ENCODE data around the gene MAN1B1. TPM values are rescaled to one million over a fixed set of nuclear protein-coding genes. Genes with fewer than 3 reads are reported as not detected.

Gene MAN1B1
- total RNA-seq, 1 experiment from 2014 or later = 50.9 TPM

DNA sequence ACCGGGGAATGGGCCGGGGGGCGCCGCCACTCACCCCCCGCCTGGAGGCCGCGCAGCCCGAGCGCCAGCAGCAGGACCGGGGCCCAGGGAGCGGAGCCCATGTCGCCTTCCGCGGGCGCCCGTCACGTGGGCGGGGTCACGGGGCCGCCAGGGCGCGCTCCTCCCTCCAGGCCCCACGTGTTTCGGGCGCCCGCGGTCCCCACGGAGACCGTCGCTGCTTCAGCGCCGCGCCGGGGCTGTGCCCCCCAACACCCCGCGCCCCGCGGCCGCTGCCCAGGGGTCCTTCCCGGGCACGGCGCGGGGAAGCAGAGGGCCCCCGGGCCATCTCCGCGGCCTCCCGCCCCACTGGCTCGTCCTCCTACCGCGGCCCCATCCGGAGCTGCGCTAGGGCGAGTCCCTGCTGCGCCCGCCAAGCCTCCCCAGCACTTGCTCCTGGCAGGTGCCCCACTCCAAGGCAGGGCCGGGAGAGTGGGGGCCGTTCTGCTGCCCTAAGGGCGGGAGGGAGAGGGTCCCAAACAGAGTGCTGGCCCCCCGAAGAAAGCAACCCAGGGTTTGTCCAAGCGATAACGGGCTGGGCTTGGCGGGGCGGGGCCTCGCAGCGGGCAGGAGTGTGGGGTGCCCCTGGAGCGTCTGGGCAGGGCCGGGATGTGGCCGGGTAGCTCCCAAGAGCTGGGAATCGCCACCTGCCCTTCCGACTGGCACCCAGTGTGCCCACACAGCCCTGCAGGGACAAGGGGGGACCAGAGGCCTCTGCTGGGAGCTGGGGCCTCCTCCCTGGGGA is 28.0 kb downstream of the MAN1B1 start, which contains the start of gene DPP7:
DPP7 (minus strand) TSS at position 121 of the 781 bp plus-strand sequence; CDS start at position 101, 20 bp downstream.
- Histone ChIP-seq H3K36me3 (ENCODE audit: control insufficient read depth in 1 of 2, insufficient read depth in 2 of 2, low read length in 2 of 2) (peaks cover 8 to 29% of the 10 kb centered on the region in 2 experiments; a peak in 3 of 4 replicates), H4K20me1 (ENCODE audit: insufficient read depth) (no peaks in the 10 kb centered on the region), H3K9me3 (ENCODE audit: control insufficient read depth in 1 of 2, insufficient read depth in 1 of 2, low read depth in 1 of 2, low read length in 2 of 2) (no peaks in the 10 kb centered on the region), H3K4me2 (ENCODE audit: low read length) (peak within 1 kb of the TSS; percentile 96), H3K4me1 (ENCODE audit: control insufficient read depth in 1 of 2, insufficient read depth in 2 of 2, low read length in 2 of 2) (peaks cover 4 to 19% of the 10 kb centered on the region in 2 experiments), H3K9me2 (ENCODE audit: insufficient read depth) (no peaks in the 10 kb centered on the region), H2AFZ (ENCODE audit: low read depth, low read length, poor library complexity, severe bottlenecking) (peak within 1 kb of the TSS; percentile 68), H3K27me3 (ENCODE audit: insufficient read depth, low read length) (no peaks in the 10 kb centered on the region), H3K4me3 (replicated peaks in 1 of 2; ENCODE audit: low read depth in 1 of 2, low read length in 2 of 2) (peak within 1 kb of the TSS; percentile 54 to 67), H3K9ac (ENCODE audit: low read length) (peak within 1 kb of the TSS; percentile 83), H3K79me2 (ENCODE audit: insufficient read depth, low read length) (peaks cover 19% of the 10 kb centered on the region), H3K27ac (ENCODE audit: low read depth, low read length) (peak within 1 kb of the TSS; percentile 72)
- POLR2A ChIA-PET = interaction anchor here (0.6 to 2.0 kb wide), 3 partner anchors 8 to 126 kb away, joined by 3 to 5 read pairs (median 3); partner anchors contain the start of gene TUBB4B
- no TSS peak for BruUV-seq (replicated peaks)
- RAD21 ChIA-PET (ENCODE audit: low non-redundant PET in 1 of 2, low total read pairs in 2 of 2, uncharacterized antibody in 2 of 2, unreplicated experiment in 2 of 2) = no interaction called here
- no peak for DNase-seq (ENCODE audit: low read depth, low spot score)
- CTCF ChIA-PET = interaction anchor here (0.7 to 1.2 kb wide), 2 partner anchors 68 to 112 kb away, joined by 3 to 5 read pairs; partner anchors contain the start of genes NPDC1 and RNF224
- TF ChIP-seq TCF7L2 (IDR thresholded peaks at IDR 0.05; ENCODE audit: borderline replicate concordance, extremely low read depth, insufficient read depth, insufficient read length) = no peak
- TF ChIP-seq RAD21 (IDR thresholded peaks at IDR 0.05; ENCODE audit: low read depth) = no peak
- TF ChIP-seq YY1 (IDR thresholded peaks at IDR 0.05; ENCODE audit: extremely low read depth, insufficient replicate concordance, low read depth, low read length) = no peak
- peak; percentile 83 for TF ChIP-seq POLR2AphosphoS5 (IDR thresholded peaks at IDR 0.05; ENCODE audit: low read depth, low read length)
- peak; percentile 73; the same call in 1 of the 2 replicates for TF ChIP-seq ZFX (IDR thresholded peaks at IDR 0.05)
- no peak for TF ChIP-seq EZH2phosphoT487 (IDR thresholded peaks at IDR 0.05; ENCODE audit: borderline replicate concordance)
- TF ChIP-seq SIN3A (IDR thresholded peaks at IDR 0.05; ENCODE audit: low read depth) = peak; percentile 61
- no peak for TF ChIP-seq EGR1 (IDR thresholded peaks at IDR 0.05; ENCODE audit: low read depth)
- TF ChIP-seq, protein P1, sequence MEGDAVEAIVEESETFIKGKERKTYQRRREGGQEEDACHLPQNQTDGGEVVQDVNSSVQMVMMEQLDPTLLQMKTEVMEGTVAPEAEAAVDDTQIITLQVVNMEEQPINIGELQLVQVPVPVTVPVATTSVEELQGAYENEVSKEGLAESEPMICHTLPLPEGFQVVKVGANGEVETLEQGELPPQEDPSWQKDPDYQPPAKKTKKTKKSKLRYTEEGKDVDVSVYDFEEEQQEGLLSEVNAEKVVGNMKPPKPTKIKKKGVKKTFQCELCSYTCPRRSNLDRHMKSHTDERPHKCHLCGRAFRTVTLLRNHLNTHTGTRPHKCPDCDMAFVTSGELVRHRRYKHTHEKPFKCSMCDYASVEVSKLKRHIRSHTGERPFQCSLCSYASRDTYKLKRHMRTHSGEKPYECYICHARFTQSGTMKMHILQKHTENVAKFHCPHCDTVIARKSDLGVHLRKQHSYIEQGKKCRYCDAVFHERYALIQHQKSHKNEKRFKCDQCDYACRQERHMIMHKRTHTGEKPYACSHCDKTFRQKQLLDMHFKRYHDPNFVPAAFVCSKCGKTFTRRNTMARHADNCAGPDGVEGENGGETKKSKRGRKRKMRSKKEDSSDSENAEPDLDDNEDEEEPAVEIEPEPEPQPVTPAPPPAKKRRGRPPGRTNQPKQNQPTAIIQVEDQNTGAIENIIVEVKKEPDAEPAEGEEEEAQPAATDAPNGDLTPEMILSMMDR (IDR thresholded peaks at IDR 0.05 in 2 of 3, conservative IDR thresholded peaks at IDR 0.05 in 1 of 3; ENCODE audit: borderline replicate concordance in 1 of 3, insufficient read depth in 1 of 3, low read depth in 2 of 3, low read length in 2 of 3) = no peak
- no peak for TF ChIP-seq JUND (IDR thresholded peaks at IDR 0.05)
- TF ChIP-seq, protein P2, sequence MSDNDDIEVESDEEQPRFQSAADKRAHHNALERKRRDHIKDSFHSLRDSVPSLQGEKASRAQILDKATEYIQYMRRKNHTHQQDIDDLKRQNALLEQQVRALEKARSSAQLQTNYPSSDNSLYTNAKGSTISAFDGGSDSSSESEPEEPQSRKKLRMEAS (IDR thresholded peaks at IDR 0.05) = peak; percentile 92
- TF ChIP-seq CEBPB (IDR thresholded peaks at IDR 0.05; ENCODE audit: low read depth) = no peak
- no peak for TF ChIP-seq EZH2 (IDR thresholded peaks at IDR 0.05)
- TF ChIP-seq CBX3 (IDR thresholded peaks at IDR 0.05; ENCODE audit: low read depth) = no peak
- no peak for TF ChIP-seq FOSL1 (IDR thresholded peaks at IDR 0.05; ENCODE audit: low read depth)
- no peak for TF ChIP-seq SP1 (IDR thresholded peaks at IDR 0.05; ENCODE audit: low read depth)
- peak; percentile 80 for ATAC-seq
- intact Hi-C loops (cut with micrococcal nuclease) = no loop called here

Measured in HCT116 (cell line).